Measurements from ENCODE around the gene YTHDF1.

YTHDF1 gene

GRCh38 chr20:63175038-63175895, 40.7 kb downstream of the YTHDF1 start:
- no peak for FAIRE-seq
- no peak for DNase-seq (ENCODE audit: insufficient read length, low spot score)

GRCh38 chr20:63174309-63175037, 41.5 kb downstream of the YTHDF1 start:
- DNase-seq (ENCODE audit: insufficient read length, low spot score), result no peak
- no peak for FAIRE-seq

- no peak for DNase-seq (ENCODE audit: insufficient read length, low spot score)
- no peak for FAIRE-seq
Observed at GRCh38 chr20:63173552-63174191, 42.3 kb downstream of the YTHDF1 start.

GRCh38 chr20:63172726-63173125, 43.2 kb downstream of the YTHDF1 start:
- no peak for DNase-seq (ENCODE audit: insufficient read length, low spot score)

GRCh38 chr20:63171991-63172390, 43.9 kb downstream of the YTHDF1 start:
- FAIRE-seq (no peak), DNase-seq (ENCODE audit: insufficient read length, low spot score) (no peak)

More at GRCh38 chr20:63172726-63173125, 43.2 kb downstream of the YTHDF1 start:
- no peak for FAIRE-seq

- no peak for FAIRE-seq
Observed at GRCh38 chr20:63169681-63170080, 46.2 kb downstream of the YTHDF1 start.

GRCh38 chr20:63168861-63169260, 47.1 kb downstream of the YTHDF1 start:
- no peak for FAIRE-seq
- no peak for DNase-seq (ENCODE audit: insufficient read length, low spot score)

More at GRCh38 chr20:63169681-63170080, 46.2 kb downstream of the YTHDF1 start:
- DNase-seq (ENCODE audit: insufficient read length, low spot score), result no peak

- no peak for FAIRE-seq
- DNase-seq (ENCODE audit: insufficient read length, low spot score), result no peak
Observed at GRCh38 chr20:63167918-63168520, 47.9 kb downstream of the YTHDF1 start.

- FAIRE-seq (no peak), DNase-seq (ENCODE audit: insufficient read length, low spot score) (no peak)
Observed at GRCh38 chr20:63167026-63167917, 48.7 kb downstream of the YTHDF1 start.

GRCh38 chr20:63166193-63167020, 49.5 kb downstream of the YTHDF1 start:
- FAIRE-seq (no peak), DNase-seq (ENCODE audit: insufficient read length, low spot score) (no peak)

- DNase-seq (ENCODE audit: insufficient read length, low spot score), result no peak
- no peak for FAIRE-seq
Observed at GRCh38 chr20:63165356-63166192, 50.4 kb downstream of the YTHDF1 start.

GRCh38 chr20:63164484-63165355, 51.2 kb downstream of the YTHDF1 start:
- DNase-seq (ENCODE audit: insufficient read length, low spot score) (no peak), FAIRE-seq (no peak)

- no peak for FAIRE-seq
- DNase-seq (ENCODE audit: insufficient read length, low spot score), result no peak
Observed at GRCh38 chr20:63163596-63164483, 52.1 kb downstream of the YTHDF1 start.

GRCh38 chr20:63163171-63163570, 52.8 kb downstream of the YTHDF1 start:
- DNase-seq (ENCODE audit: insufficient read length, low spot score), result no peak
- FAIRE-seq, result no peak

GRCh38 chr20:63162206-63162795, 53.6 kb downstream of the YTHDF1 start:
- FAIRE-seq (no peak), DNase-seq (ENCODE audit: insufficient read length, low spot score) (no peak)

GRCh38 chr20:63161176-63161651, 54.7 kb downstream of the YTHDF1 start:
- DNase-seq (ENCODE audit: insufficient read length, low spot score) (no peak), FAIRE-seq (no peak)
